MM.1S (cell line): ENCODE data around the gene NPSR1.
"Not testable (repeated sequence)": the region's sequence is repeated elsewhere in the genome, so short reads cannot be mapped to it uniquely, and the experiment has no call there.

Source experiments
- CTCF ChIP-seq: fragments of 300-600 bp; sonication (generic); IDR thresholded peaks from 2 replicates; pipeline ENCODE4 v1.5.1; 2016; ENCODE audit warnings: antibody characterized with exemption, low read length, mixed read lengths
- EZH2 ChIP-seq: fragments of 300-600 bp; sonication (generic); optimal IDR thresholded peaks from 2 replicates; pipeline ENCODE3; 2017; ENCODE audit warnings: low read depth, mild to moderate bottlenecking, antibody characterized with exemption, low read length, mixed read lengths
- EZH2phosphoT487 ChIP-seq: fragments of 300-600 bp; sonication (generic); IDR thresholded peaks from 2 replicates; pipeline ENCODE4 v1.6.1; 2018; ENCODE audit warnings: antibody characterized with exemption, low read length

- not testable (repeated sequence) for TF ChIP-seq CTCF, EZH2, EZH2phosphoT487
Measured at GRCh38 chr7:34814203-34814842, 156.3 kb downstream of the NPSR1 start.
